Heart left ventricle (tissue), 16 donors: ENCODE data around the gene LRPAP1. TPM values are rescaled to one million over a fixed set of nuclear protein-coding genes. Genes with fewer than 3 reads are reported as not detected.
A peak's percentile ranks its signal among the peaks of the same experiment; 100 is the strongest.

Experiments used
- ATAC-seq, 4 donors: fragments of 200-7000 bp; cut with Tn5 transposase; one replicate each; pipeline ENCODE4 v1.9.1; 2020 to 2022; ENCODE audit warnings: moderate library complexity in 4 of 4, mild to moderate bottlenecking in 3 of 4, moderate number of reproducible peaks in 1 of 4
- DNase-seq, 5 donors: peaks; one replicate each; pipeline ENCODE4 v3.0.0-alpha.2; 2020
- H3K27ac ChIP-seq, 12 donors: fragments of 200-600 bp; sonication (generic) in 4 of 12; one replicate each; pipeline versions ENCODE4 v1.5.0 to v1.8.0; 2016 to 2022; ENCODE audit warnings: mild to moderate bottlenecking in 2 of 12
- H3K27me3 ChIP-seq, 9 donors: fragments of 200-600 bp; sonication (generic) in 2 of 9; one replicate each; pipeline versions ENCODE4 v1.5.1 to v1.8.0; 2016 to 2022; ENCODE audit warnings: mild to moderate bottlenecking in 3 of 9
- H3K36me3 ChIP-seq, 9 donors: fragments of 200-600 bp; sonication (generic) in 2 of 9; one replicate each; pipeline versions ENCODE4 v1.5.0 to v1.8.0; 2018 to 2022; ENCODE audit warnings: mild to moderate bottlenecking in 2 of 9
- H3K4me1 ChIP-seq, 12 donors: fragments of 200-600 bp; sonication (generic) in 4 of 12; one replicate each; pipeline versions ENCODE4 v1.5.0 to v1.8.0; 2016 to 2022; ENCODE audit warnings: mild to moderate bottlenecking in 3 of 12
- H3K4me3 ChIP-seq, 12 donors: fragments of 200-600 bp; sonication (generic) in 4 of 12; one replicate each; pipeline versions ENCODE4 v1.5.0 to v1.8.0; 2017 to 2022; ENCODE audit warnings: mild to moderate bottlenecking in 9 of 12, moderate library complexity in 4 of 12
- H3K9me3 ChIP-seq, 12 donors: fragments of 200-600 bp; sonication (generic) in 4 of 12; one replicate each; pipeline versions ENCODE4 v1.5.0 to v1.8.0; 2016 to 2022; ENCODE audit warnings: mild to moderate bottlenecking in 1 of 12
- POLR2A ChIP-seq, 2 donors: fragments of 450-650 bp; IDR thresholded peaks; one replicate each; pipeline ENCODE4 v1.6.1; 2017; ENCODE audit warnings: antibody characterized with exemption in 2 of 2, mild to moderate bottlenecking in 2 of 2, moderate library complexity in 2 of 2
- WGBS, 4 donors: extraction: QIAGEN DNeasy Blood & Tissue Kit in 2 of 4; methylation state at CpG; one replicate each; pipeline versions ENCODE4 v1.1.5 to v1.1.7; 2013 to 2018; 5-methylcytosine and 5-hydroxymethylcytosine counted together
- intact Hi-C, 10 donors: fragments of 100-400 bp; cut with DNase I; formaldehyde crosslinking; loops; one replicate each; pipeline versions ENCODE4 v1.11.1 to v1.14.2; 2022
- polyA plus RNA-seq, 2 donors: library from polyadenylated mRNA; stranded (reverse); fragments of 200-250 nt; gene quantifications; one replicate each; pipeline ENCODE4 v1.2.3, GENCODE V29; 2013
- total RNA-seq, 9 donors: library from RNA; depleted of rRNA in 2 of 9; stranded (reverse); fragments of >200 nt in 2 of 9; fragmentation: NEBNext Ultra II Directional in 3 of 9; extraction: Animal tissue kit (Norgen Biotek cat#: 25700) in 3 of 9; gene quantifications; one replicate each; pipeline versions ENCODE4 v1.1.0 to v1.2.4, GENCODE V29; 2016 to 2023
- TF ChIP-seq, protein P1 (sequence below), 12 donors: fragments of 200-600 bp; sonication (generic) in 4 of 12; IDR thresholded peaks; one replicate each; pipeline versions ENCODE4 v1.5.0 to v1.8.0; 2018 to 2022; ENCODE audit warnings: antibody characterized with exemption in 12 of 12, mild to moderate bottlenecking in 5 of 12
- donor health status: ischemic (EF 13 %, LVEDD 7.1; RV severe dilation, severe dysfunction).
- donor health status: healthy with polysubstance abuse.
- donor health status: DM: no; HTN: yes; CAD: no.
- donor health status: DM: no; HTN: no; CAD: no.
- donor health status: ischemic (EF 25% LVEDD 6.9; RV normal size, moderate dysfunction).
- donor health status: ischemic (EF 25% LVEDD 5.7; RV mildly dilated, moderate dysfunction).
- donor health status: healthy.
- donor health status: DM: yes; HTN: yes; CAD: no.
- donor health status: ischemic (EF 35%, LVEDD 5.7; RV mildly dilated, moderate dysfunction).
- donor health status: nonischemic (EF 11% LVEDD 7.7; RV severe dilation, severe dysfunction).
- donor health status: DM: yes; HTN: yes; CAD: no.
- donor health status: PGD.
- donor health status: ischemic (EF 29% LVEDD 5.4; RV normal size, mild dysfunction).
- donor health status: nonischemic (EF 23%, LVEDD 6.1; RV moderate dilation, normal function).

Gene LRPAP1
- total and polyA plus RNA-seq, 11 donors, result 105 to 389 (median 283) TPM

DNA sequence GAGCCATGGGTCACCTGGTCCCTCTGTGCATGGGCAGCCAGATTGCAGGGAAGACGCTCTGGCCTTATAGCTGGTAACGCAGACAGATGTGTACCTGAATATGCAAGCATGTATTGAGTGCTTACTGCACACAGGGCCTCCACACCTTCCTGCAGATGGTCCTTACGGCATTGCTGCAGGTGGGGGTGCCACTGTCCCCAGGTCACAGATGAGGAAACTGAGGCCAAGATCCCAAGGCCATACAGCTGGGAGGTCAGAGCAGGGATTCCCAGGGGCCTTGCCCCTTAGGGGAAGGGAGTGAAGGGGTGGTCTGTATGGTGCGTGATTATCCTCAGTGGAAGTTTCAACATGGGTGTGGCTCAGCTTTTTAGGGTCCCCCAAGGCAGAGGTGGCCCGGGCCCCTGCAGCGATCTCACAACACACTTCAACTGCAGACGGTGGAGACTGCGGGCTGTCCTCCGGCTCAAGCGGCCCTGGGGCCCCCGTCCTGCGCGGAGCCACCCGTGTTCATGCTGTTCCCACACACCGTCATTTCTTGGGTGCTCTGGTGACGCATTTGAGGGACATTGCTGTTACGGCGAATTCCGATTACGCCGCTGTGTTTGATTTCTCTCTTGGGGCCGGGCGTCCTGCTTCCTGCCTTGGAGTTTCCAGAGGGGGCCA lies 61.0 kb downstream of the LRPAP1 start:
- 87 to 91% (median 88%) methylated on average over 22 to 23 of the region's 23 CpGs for WGBS, 4 donors
- Histone ChIP-seq H3K36me3 (no peaks in the 10 kb centered on the region), H3K4me3 (no peak overlapping the region), H3K9me3 (no peaks in the 10 kb centered on the region), H3K27ac (peak overlapping the region in 1 of 12 donors; percentile 82), H3K4me1 (peaks cover 0 to 66% (median 16%) of the 10 kb centered on the region in 12 donors), H3K27me3 (peaks cover 0 to 3% (median 0%) of the 10 kb centered on the region in 9 donors)
- no peak for TF ChIP-seq POLR2A (IDR thresholded peaks at IDR 0.05)
- TF ChIP-seq, protein P1, sequence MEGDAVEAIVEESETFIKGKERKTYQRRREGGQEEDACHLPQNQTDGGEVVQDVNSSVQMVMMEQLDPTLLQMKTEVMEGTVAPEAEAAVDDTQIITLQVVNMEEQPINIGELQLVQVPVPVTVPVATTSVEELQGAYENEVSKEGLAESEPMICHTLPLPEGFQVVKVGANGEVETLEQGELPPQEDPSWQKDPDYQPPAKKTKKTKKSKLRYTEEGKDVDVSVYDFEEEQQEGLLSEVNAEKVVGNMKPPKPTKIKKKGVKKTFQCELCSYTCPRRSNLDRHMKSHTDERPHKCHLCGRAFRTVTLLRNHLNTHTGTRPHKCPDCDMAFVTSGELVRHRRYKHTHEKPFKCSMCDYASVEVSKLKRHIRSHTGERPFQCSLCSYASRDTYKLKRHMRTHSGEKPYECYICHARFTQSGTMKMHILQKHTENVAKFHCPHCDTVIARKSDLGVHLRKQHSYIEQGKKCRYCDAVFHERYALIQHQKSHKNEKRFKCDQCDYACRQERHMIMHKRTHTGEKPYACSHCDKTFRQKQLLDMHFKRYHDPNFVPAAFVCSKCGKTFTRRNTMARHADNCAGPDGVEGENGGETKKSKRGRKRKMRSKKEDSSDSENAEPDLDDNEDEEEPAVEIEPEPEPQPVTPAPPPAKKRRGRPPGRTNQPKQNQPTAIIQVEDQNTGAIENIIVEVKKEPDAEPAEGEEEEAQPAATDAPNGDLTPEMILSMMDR (IDR thresholded peaks at IDR 0.05), result no peak
- ATAC-seq (no peak), DNase-seq (no peak)
- intact Hi-C loops, result no loop called here

GRCh38 chr4:3470244-3471097 lies 61.8 kb downstream of the LRPAP1 start:
- Histone ChIP-seq H3K27ac (peak overlapping the region in 10 of 12 donors; percentile 16 to 82 (median 60)), H3K27me3 (peaks cover 0 to 4% (median 0%) of the 10 kb centered on the region in 9 donors), H3K4me3 (no peak overlapping the region), H3K4me1 (peaks cover 0 to 74% (median 17%) of the 10 kb centered on the region in 12 donors), H3K9me3 (no peaks in the 10 kb centered on the region), H3K36me3 (no peaks in the 10 kb centered on the region)
- ATAC-seq (no peak), DNase-seq (peak in 1 of 5 donors; percentile 27)
- TF ChIP-seq, protein P1 (IDR thresholded peaks at IDR 0.05), result no peak
- no peak for TF ChIP-seq POLR2A (IDR thresholded peaks at IDR 0.05)
- intact Hi-C loops, result no loop called here
- 44 to 58% (median 46%) methylated on average over 24 to 25 of the region's 25 CpGs for WGBS, 4 donors

- 63 to 71% (median 65%) methylated on average over 28 to 31 of the region's 31 CpGs for WGBS, 4 donors
- TF ChIP-seq, protein P1 (IDR thresholded peaks at IDR 0.05), result no peak
- TF ChIP-seq POLR2A (IDR thresholded peaks at IDR 0.05), result no peak
- no peaks in the 10 kb centered on the region for H3K9me3 ChIP-seq
- ATAC-seq (peak; percentile 40 to 59 (median 56)), DNase-seq (peak; percentile 52 to 81 (median 74))
- peaks cover 0 to 5% (median 0%) of the 10 kb centered on the region in 9 donors for H3K27me3 ChIP-seq
- peaks cover 0 to 79% (median 17%) of the 10 kb centered on the region in 12 donors for H3K4me1 ChIP-seq
- no peak overlapping the region for H3K4me3 ChIP-seq
- H3K36me3 ChIP-seq, result no peaks in the 10 kb centered on the region
- peak overlapping the region in 10 of 12 donors; percentile 16 to 82 (median 60) for H3K27ac ChIP-seq
- intact Hi-C loops, result no loop called here
Measured at GRCh38 chr4:3469386-3470243, 62.6 kb downstream of the LRPAP1 start.
